Epidermal melanocyte (primary cell): ENCODE results near the gene CAMK1D.

Experiments used
- DNase-seq: peaks from one replicate; pipeline ENCODE4 v3.0.0; 2011; ENCODE audit warnings: low spot score; ENCODE audit not compliant: insufficient read length

CAMK1D gene

GRCh38 chr10:12400266-12400931 is 51.1 kb downstream of the CAMK1D start:
- no peak for DNase-seq

- DNase-seq: no peak
Observed at GRCh38 chr10:12401466-12401865, 52.1 kb downstream of the CAMK1D start.

- DNase-seq: no peak
Observed at GRCh38 chr10:12403119-12403518, 53.8 kb downstream of the CAMK1D start.

GRCh38 chr10:12405342-12406320 is 56.3 kb downstream of the CAMK1D start:
- DNase-seq: no peak

GRCh38 chr10:12406764-12407400 is 57.5 kb downstream of the CAMK1D start:
- no peak for DNase-seq

GRCh38 chr10:12408472-12408871 is 59.1 kb downstream of the CAMK1D start:
- DNase-seq: no peak

- no peak for DNase-seq
Observed at GRCh38 chr10:12409161-12409560, 59.8 kb downstream of the CAMK1D start.

- no peak for DNase-seq
Observed at GRCh38 chr10:12409613-12410012, 60.3 kb downstream of the CAMK1D start.

GRCh38 chr10:12412666-12413368 is 63.5 kb downstream of the CAMK1D start:
- no peak for DNase-seq

GRCh38 chr10:12413369-12413711 is 64.0 kb downstream of the CAMK1D start:
- DNase-seq: no peak

- no peak for DNase-seq
Observed at GRCh38 chr10:12414278-12414989, 65.1 kb downstream of the CAMK1D start.

GRCh38 chr10:12416344-12417050 is 67.2 kb downstream of the CAMK1D start:
- no peak for DNase-seq

- no peak for DNase-seq
Observed at GRCh38 chr10:12417331-12417730, 68.0 kb downstream of the CAMK1D start.

- no peak for DNase-seq
Observed at GRCh38 chr10:12418000-12418399, 68.7 kb downstream of the CAMK1D start.

GRCh38 chr10:12418725-12419261 is 69.4 kb downstream of the CAMK1D start:
- no peak for DNase-seq

GRCh38 chr10:12419262-12419847 is 70.0 kb downstream of the CAMK1D start:
- no peak for DNase-seq

- DNase-seq: no peak
Observed at GRCh38 chr10:12420530-12421120, 71.3 kb downstream of the CAMK1D start.

- DNase-seq: no peak
Observed at GRCh38 chr10:12422189-12422588, 72.8 kb downstream of the CAMK1D start.

- no peak for DNase-seq
Observed at GRCh38 chr10:12423896-12424295, 74.5 kb downstream of the CAMK1D start.
